HG02970 (cell line): ENCODE results near the gene GSDME.

ENCODE experiments used
- ATAC-seq: cut with Tn5 transposase; IDR thresholded peaks from one replicate; pipeline ENCODE4 v1.9.1; 2021; ENCODE audit warnings: mild to moderate bottlenecking, moderate library complexity, moderate number of reproducible peaks; ENCODE audit not compliant: unreplicated experiment, low FRiP score

GSDME gene

GRCh38 chr7:24707988-24708615 lies 49.2 kb downstream of the GSDME start:
- ATAC-seq, result no peak

- no peak for ATAC-seq
Measured at GRCh38 chr7:24706211-24707170, 50.8 kb downstream of the GSDME start.

GRCh38 chr7:24705461-24705954 lies 51.8 kb downstream of the GSDME start:
- no peak for ATAC-seq

GRCh38 chr7:24704311-24704710 lies 53.0 kb downstream of the GSDME start:
- no peak for ATAC-seq

GRCh38 chr7:24703296-24703695 lies 54.0 kb downstream of the GSDME start:
- no peak for ATAC-seq

- ATAC-seq, result no peak
Measured at GRCh38 chr7:24702755-24703154, 54.5 kb downstream of the GSDME start.

- no peak for ATAC-seq
Measured at GRCh38 chr7:24701261-24702235, 55.7 kb downstream of the GSDME start.

- no peak for ATAC-seq
Measured at GRCh38 chr7:24700521-24701260, 56.6 kb downstream of the GSDME start.

GRCh38 chr7:24698531-24699266 lies 58.6 kb downstream of the GSDME start:
- no peak for ATAC-seq

- no peak for ATAC-seq
Measured at GRCh38 chr7:24697416-24697815, 59.8 kb downstream of the GSDME start.

- no peak for ATAC-seq
Measured at GRCh38 chr7:24692592-24692991, 64.7 kb downstream of the GSDME start.

- no peak for ATAC-seq
Measured at GRCh38 chr7:24690251-24690650, 67.0 kb downstream of the GSDME start.

GRCh38 chr7:24685708-24686107 lies 71.6 kb downstream of the GSDME start:
- ATAC-seq, result no peak

GRCh38 chr7:24670782-24671181 lies 86.5 kb downstream of the GSDME start:
- ATAC-seq, result no peak

- no peak for ATAC-seq
Measured at GRCh38 chr7:24669971-24670591, 87.2 kb downstream of the GSDME start.

GRCh38 chr7:24668927-24669635 lies 88.2 kb downstream of the GSDME start:
- ATAC-seq, result no peak

- ATAC-seq, result no peak
Measured at GRCh38 chr7:24665564-24666294, 91.5 kb downstream of the GSDME start.
